Endometrium (tissue), 2 donors: ENCODE data around the gene AUTS2.

Experiments used
- FAIRE-seq: peaks from 2 replicates; lab custom pipeline; 2012; peaks lifted over from hg19 to GRCh38; lab: Jason Lieb, UNC
- donor health status: control.
- donor health status: control.

Gene AUTS2

DNA sequence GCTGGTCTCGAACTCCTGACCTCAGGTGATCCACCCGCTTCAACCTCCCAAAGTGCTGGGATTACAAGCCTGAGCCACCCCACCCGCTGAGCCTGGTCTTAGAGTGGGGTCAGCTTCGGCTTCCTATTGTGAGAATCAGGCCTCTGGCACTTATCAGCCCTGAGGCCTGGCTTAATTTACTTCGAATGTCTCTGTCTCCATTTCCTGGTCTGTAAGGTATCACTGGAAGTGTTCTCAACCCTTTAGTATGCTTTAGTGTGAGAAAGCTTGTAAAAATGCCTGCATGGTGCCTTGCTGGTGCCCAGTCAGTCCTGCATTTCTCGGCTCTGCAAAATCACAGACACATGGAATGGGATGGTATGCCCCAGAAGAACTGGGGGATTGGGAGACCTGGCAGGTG lies 862.3 kb downstream of the AUTS2 start:
- FAIRE-seq, result no peak

DNA sequence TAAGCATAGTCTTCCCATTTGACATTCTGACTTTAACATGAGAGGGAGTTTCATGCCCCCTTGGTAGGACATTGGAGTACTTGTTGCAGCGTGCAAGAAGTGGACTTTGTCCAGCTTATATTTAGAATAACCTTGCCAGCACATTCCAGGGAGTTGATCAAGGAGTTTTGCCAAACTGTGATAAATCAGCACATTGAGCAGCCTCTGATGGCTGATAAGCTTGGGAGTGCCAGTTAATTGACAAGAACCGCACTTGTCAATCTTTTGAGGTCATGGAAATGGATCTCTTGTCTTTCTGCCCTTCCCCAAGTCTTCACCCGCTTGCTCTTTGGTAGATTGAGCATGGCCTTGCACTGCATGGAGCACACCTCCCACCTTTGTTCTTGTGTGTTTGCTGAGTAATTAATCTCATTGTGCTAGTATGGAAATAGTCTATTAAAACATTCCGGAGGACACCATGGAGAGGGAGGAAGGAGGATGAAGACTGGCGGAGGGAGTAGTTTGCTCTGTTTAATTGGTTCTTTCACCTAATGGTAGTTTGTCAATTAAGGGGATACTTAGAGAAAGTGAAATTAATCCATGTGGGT lies 865.2 kb downstream of the AUTS2 start:
- FAIRE-seq, result no peak

DNA sequence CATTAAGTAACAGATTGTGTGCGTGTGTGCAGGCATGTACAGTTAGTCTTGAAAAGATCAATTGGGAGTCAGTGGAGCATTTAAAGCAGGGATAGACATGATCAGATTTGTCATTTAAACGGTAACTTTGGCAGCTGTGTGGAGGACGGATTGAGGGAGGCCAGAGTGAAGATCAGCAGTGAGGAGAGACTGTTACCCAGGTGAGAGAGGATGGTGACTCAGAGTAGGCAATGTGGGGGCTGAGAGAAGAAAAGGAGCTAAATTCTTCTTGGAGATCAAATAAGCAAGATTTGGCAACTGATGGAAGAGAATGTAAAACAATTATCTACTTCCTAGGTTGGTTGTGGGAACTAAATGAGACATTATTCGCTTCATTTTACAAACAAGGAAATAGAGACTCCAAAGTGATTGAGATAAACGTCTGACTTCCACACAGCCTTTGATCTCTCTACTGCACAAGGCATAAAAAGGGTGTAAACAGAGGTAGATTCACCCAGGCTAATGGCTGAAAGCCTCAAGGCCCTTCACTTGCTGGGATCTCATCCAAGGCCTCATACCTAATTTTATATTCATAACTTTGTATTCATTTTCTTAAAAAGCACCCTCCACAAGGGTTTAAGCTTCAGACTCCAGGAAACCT lies 868.6 kb downstream of the AUTS2 start:
- no peak for FAIRE-seq

DNA sequence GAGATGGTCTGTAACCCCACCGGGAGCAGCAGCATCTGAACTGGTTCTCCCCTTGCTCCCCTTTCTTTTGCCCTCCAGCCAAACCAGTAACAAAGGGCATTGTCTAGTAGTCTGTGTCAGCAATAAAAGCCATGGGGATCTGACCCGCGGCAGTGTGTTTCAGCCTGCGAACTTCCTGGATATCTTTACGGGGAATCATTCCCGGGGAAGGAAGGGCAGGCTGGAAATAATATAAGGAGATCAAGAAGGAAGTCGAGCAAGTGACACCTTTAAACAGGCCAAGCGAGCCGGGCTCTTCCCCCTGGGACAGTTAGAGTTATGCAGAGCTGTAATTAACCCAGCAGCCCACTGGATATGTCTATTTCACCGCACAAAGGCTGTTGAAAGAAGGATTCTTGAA lies 872.5 kb downstream of the AUTS2 start:
- no peak for FAIRE-seq

DNA sequence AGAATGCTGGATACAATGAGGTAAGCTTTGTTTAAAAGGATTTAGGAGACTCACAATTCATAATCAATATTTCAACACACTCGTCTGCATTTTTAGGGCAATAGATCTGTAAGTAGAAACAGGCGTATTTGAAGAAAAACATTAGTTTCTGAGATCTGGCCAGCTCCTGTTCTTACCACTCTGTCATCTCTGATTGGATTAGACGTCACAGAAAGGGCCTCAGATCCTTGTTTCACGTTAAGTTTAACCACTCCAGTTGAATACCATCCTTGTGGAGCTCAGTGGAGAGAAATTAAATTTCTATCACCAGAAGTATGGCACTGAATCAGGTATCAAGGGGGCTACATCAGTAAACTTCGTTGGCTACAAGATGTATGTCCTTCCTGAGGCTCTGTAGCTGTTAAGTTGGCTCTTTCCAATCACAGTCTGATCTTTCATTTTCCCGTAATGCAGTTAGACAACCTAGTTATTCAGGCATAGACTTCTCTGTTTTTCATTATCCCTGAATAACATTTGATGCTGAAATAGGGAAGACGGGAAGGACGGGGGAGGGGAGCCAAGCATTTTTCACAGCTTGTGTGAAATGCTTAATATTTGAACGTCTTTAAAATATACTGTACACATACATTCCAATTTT lies 874.4 kb downstream of the AUTS2 start:
- FAIRE-seq, result no peak

DNA sequence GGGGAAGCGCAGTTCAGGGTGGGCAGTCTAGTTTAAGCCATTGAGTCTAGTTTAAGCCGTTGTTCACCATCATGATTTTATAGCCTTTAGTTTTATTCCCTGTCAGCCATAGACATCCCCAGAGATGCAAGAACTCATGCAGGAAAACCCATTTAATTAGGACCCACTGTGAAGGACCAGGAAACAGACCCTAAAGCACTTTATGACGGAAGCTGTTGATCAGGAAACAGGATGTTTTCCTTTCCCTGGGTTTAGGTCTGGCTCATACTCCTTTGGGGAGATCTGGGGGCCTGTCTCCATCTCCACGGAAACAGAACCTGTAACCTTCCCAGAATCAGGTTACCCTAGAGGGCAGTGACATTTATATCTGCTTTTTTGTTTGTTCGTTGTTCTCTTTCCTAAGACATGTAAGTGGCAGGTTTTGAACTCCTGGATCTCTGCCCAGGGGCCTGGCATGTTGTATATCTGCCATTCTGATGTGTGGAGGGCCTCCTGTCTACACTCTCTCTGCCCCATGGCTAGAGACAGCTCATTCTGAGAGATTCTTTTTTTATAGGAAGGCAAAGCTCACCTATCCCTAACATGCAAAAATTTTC lies 876.5 kb downstream of the AUTS2 start:
- FAIRE-seq, result no peak

DNA sequence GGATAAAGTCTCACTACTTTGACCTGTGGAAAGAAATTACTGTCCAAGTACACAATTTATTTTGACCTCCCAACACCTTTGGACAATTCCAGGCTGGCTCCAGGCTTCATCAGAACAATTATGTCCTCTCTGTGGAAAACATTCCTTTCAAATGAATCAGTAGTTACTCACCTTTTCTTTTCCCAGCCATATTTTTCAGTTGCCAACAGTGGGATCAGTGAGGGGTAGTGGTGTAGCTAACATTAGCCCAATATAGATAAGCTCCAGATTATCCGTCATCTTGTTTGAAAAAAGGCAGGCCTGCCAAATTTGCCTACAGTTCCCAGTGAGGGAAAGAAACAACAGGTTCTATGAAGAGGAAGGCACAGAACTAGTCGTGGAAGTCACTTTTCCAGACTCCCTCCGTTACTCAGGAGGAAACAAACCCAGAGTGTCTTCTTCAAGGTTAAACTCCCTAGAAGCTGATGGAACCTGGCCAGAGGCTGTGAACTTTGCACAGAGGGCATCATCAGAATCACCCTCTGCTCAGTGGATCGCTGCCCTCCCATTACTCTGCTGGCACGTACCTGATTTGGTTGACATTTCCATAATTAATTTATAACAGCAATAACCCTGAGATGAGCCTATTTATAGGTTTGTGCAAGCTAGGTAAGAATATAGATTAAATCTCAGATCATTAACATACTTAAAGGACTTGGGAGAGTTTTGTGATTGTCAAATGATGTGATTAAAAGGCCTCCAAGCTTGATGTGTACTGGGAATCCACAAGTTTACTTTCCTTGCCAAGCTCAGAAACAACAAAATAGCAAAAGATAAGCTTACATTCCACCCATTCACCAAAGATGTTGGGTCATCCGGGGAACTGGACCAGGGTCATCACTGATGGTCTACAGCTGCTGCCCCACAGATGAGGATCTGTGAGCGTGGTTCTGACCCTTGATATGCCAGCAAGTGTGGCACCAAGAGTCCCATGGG lies 879.0 kb downstream of the AUTS2 start:
- FAIRE-seq, result no peak

DNA sequence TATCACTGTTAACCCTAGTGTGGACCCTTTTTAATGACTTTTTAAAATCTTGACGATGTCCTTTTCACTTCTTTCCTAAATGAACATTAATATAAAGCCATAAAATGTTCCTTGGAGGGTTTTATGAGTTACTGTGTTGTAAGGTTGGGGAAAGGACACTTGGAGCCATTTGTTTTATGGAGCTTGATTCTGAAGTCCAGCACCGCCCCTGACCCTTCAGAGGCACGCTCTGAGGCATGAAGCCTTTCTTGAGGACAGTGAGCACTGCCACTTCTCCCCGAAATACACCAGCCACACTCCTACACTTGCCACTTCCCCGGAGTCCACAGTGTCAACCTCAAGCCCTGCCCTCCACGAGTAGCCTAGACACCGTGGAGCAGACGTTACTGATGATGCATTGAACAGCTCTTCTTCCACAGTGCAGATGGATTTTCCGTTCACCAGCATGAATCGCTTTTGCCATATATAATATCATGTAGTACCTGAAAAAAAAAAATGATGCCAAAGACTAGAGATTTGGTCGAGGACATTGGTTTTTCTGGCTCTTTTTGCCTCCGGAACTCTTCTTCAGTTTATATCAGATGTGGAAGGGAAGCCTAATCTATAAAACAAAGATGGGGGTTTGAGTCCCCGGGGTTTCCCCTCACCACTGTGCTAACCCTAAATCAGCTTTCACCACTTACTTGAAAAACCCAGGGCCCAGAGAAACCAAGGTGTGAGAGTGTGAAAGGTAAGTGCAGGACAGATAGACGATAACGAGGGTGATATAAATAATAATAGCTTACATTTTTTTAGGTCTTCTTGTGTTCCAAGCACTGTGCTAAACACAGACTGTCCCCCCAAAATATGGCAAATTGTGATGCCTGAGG lies 881.1 kb downstream of the AUTS2 start:
- FAIRE-seq, result no peak

DNA sequence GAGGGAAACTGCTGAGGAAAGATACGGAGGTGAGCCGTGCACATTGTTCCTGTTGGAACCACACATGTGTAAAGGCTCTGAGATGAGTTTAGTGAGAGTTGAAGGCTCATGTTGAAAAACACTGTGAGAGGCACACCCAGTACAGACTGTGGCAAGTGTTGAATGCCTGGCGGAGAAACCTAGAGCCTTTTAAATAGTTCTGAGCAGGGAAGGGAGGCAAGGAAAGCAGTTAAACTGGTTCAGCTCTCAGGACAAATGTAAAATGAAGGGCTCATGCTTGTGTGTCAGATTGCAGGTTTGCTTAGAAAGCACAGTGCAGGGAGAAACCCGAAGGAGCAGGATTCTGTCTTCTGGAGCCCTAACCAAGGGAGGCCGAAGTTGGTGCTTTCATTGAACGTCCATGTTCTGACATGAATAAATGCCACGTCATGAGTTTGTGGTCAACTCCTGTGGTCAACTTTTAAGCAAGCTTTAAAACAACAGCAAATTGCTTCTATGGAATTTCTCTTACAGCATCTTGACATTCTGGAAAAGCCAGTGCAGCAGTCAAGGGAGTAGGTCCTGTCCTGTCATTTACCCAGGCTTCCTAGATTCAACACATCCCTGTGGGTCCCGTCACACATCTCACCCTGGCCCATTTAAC lies 882.8 kb downstream of the AUTS2 start:
- FAIRE-seq, result no peak

DNA sequence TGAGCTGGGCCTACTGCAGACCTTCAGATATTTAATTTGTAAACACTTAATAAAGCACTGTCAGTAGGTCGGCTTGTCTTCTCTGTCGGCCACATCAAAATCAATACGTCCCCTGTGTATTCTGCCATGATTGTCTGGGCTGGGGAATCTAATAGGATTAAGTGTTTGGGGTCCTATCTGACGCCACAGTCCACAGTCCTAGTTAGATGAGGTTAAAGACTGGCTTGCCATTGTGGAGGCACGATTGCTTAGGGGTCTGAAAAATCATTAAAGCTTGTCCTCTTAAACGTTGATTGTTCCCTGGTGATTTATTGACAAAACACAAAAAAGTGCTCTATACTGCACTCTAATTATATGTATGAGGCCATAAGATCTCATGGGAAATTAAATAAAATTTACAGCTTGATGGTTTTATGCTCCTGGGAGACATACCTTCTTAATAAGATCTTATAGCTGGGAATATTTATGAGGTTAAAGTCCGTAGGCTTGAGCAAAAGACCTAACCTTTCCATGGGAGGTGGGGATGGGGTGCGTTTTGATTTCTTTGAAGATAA lies 883.4 kb downstream of the AUTS2 start:
- FAIRE-seq, result no peak

DNA sequence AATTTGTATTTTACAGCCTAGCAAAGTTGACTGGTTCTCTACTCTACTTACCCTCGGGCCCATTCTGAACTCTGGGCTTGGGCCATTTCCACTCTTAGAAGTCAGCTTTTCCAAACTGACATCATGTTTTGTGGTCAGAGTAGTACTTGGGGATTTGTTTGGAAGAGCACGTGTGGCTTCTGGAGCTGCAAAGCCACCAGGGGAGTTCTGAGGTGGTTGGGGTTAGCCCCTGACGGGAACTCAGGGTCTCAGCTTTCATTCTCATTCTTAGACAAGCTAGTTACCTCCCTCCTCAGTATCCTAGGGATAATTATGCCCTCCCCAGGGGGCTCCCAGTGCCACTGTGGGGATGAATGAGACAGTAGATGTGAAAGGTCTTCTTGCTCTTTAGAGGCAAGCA lies 886.0 kb downstream of the AUTS2 start:
- FAIRE-seq, result no peak

DNA sequence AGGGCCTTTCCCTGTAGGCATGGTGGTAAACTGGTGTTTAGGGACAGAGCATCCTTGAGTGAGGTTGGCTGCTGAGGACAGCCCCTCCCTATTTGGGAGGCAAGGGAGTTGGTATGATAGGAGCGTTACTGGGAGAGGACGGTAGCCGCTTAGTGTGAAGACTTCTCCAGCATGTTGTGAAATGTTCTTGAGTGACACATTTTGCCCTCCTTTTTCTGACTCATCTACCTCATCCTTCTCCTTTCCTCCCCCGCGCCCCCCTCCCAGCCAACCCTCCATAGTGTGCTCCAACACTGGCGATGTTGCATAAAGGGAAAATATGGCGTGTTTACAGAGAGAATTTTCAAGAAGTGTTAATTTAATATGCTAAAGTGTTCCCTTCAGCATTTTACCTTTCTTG lies 888.7 kb downstream of the AUTS2 start:
- FAIRE-seq, result no peak

DNA sequence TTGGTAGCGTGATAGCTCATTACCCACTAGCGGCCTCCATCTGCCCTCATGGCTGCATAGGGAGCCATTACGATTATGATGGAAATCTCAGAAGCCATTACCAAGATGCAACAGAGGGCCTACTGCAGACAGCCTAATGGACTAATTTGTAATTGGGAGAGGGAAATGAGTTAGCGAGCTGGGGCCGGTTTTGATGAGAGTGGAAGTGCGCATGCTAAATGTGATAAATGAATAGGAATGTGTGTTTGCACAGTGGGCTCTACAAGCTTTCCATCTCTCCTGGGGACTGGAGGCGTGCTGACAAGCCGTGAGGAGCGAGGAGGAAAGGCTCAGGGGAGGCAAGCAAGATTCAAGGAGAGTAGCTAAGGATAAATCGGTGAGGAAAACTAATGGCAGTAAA lies 889.2 kb downstream of the AUTS2 start:
- FAIRE-seq, result no peak

DNA sequence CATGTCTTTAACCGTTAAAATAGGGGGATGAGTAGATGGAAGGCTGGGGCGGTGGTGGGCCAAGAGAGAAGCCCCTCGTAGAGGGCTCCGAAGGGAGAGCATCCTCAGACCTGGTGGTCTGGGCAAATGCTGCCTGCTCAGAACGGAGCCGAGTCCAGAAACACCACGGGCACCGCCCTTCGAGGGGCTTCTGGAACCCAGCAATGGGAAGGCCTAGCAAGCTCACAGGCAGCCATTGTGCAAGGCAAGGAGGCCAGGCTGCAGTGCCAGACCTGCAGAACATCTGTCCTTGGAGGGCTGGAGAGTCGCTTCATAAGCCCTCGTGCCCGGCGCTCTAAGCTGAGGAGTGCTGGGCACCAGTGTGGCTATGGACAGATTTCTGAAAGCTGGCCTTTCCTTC lies 889.6 kb downstream of the AUTS2 start:
- FAIRE-seq, result no peak

DNA sequence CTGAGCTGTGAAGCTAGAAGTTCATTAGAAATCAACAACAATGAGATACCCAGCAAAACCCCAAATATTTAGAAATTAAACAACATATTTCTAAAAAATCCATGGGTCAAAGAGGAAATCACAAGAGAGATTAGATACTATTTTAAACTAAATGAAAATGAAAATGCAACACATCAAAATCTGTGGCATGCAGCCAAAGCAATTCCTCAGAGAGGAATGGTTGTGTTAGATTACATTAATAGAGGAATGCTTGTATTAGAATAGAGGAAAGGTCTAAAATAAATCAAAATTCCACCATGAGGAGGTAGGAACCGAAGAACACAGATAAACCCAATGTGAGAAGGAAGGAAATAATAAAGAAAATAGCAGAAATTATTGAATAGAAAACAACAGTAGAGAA lies 891.5 kb downstream of the AUTS2 start:
- FAIRE-seq, result no peak

DNA sequence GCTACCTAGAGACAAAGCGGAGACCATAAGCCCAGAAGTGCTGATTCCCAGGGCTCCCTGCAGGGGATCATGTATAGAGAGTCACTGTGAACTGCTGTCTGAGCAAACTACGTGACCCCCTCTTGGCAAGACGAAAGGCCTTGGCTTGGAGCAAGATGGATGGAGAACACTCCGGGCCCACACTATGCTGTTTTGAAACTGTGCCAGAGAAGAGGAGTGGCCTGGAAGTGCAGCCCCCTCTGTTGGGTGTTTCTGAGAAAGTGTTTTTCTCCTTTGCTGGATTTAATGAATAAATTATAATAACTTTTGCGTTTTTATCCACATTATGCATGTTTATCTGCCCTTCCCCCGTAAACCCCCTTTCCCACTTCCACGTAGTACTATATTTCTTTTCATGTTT lies 894.4 kb downstream of the AUTS2 start:
- no peak for FAIRE-seq

DNA sequence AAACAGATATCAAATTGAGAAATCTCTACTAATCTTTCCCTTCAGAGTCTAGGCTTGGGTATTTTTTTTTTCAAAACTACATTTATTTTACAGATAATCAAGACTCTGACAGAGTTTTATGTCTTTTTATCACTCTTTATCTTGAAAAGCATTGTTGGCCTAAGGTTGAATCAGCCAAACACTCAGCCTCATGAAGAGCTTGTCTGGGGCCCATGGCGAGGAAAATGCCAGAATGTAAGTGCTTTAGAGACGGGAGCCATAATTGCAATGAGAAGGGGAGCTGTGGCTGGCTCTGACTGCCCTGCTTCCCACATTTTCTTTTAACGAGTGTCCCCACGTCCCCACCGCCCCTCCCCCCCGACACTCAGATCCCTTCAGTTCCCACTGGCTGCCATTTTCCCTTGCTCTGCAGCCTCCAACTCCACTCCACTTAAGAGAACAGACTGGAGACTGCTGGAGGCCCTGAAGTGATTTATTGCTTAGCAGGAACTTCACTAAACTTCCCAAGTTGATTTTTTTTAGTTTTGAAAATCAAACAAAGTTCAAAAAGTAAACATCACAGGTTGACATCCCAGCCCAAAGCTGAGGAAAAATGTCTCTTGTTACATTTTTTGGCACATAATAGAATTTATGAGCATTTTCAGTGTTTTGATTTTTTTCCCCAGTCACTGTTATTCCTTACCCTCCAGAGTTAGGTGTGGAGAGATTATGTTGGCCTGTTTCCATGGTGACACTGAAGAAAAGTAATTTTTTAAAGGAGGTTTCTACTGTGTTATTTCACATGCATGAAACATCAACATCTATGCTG lies 896.2 kb downstream of the AUTS2 start:
- no peak for FAIRE-seq

DNA sequence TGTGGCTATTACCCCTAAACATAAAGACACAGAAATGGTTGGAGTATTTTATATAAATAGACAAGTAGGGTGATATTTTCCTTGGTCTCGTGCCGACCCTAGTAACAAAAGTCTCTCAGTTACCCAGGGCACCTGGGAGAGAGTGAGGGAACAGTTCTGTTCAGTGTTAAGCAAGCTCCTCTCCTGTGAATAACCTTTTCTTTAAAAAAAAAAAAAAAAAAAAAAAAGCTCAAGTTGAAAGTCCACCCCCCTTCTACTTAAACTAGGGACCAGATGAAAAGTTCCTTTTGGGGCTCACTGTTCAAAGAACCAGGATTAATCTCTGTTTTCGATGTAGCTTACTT lies 896.7 kb downstream of the AUTS2 start:
- FAIRE-seq, result no peak

DNA sequence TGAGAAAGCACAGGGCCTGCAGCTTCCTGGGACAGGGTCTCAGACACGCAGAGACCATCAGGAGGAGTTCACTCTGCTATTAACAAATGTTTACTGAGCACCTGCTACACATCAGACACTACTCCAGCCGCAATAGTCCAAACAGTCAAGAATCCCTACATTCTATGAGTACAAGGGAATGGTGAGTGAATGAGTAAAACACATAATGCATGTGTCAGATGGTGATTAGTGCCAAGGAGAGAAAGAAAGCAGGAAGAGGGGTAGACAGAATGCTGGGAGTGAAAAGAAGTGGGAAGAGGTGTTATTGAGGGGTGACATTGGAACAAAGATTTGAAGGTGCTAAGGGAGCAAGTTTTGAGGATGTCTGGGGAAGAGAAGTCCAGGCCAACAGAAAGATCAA lies 899.5 kb downstream of the AUTS2 start:
- no peak for FAIRE-seq
